Measurements from ENCODE around the gene ZNF93.
"Not testable (repeated sequence)": the region's sequence is repeated elsewhere in the genome, so short reads cannot be mapped to it uniquely, and the experiment has no call there.

The ZNF93 gene

DNA sequence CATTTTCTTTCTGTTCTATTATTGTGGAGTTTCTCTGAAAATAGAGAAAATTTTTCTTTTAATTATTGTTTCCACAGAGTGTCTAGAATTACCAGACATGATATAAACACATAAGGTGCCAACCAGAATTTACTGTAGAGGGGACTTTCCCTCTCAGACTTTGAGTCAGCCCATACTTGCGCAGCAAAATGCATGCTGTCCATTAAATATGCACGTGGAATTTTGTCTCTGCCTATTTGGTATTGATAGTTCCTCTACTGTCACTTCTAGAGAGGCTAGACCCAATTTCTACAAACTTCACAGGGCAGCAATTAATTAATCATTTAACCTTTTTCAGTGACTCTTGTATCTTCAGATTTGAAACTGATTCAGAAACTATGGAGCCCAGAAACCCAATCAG is 8.9 kb downstream of the ZNF93 start:
- Histone ChIP-seq H3K79me2 (ENCODE audit: insufficient read depth, low read depth) (no peaks in the 10 kb centered on the region), H3K27me3 (ENCODE audit: insufficient read depth, low read depth) (no peaks in the 10 kb centered on the region), H2AFZ (ENCODE audit: low read depth) (no peak overlapping the region), H3K4me2 (no peak overlapping the region), H3K36me3 (ENCODE audit: insufficient read depth) (no peaks in the 10 kb centered on the region), H3K27ac (no peak overlapping the region), H3K4me3 (IDR thresholded peaks at IDR 0.05; ENCODE audit: insufficient read depth, low read depth, low read length) (no peak overlapping the region), H3K9ac (no peak overlapping the region), H3K4me1 (ENCODE audit: low read depth, poor library complexity, severe bottlenecking) (no peaks in the 10 kb centered on the region), H4K20me1 (ENCODE audit: insufficient read depth) (no peaks in the 10 kb centered on the region)
- TF ChIP-seq, protein P1, sequence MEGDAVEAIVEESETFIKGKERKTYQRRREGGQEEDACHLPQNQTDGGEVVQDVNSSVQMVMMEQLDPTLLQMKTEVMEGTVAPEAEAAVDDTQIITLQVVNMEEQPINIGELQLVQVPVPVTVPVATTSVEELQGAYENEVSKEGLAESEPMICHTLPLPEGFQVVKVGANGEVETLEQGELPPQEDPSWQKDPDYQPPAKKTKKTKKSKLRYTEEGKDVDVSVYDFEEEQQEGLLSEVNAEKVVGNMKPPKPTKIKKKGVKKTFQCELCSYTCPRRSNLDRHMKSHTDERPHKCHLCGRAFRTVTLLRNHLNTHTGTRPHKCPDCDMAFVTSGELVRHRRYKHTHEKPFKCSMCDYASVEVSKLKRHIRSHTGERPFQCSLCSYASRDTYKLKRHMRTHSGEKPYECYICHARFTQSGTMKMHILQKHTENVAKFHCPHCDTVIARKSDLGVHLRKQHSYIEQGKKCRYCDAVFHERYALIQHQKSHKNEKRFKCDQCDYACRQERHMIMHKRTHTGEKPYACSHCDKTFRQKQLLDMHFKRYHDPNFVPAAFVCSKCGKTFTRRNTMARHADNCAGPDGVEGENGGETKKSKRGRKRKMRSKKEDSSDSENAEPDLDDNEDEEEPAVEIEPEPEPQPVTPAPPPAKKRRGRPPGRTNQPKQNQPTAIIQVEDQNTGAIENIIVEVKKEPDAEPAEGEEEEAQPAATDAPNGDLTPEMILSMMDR (conservative IDR thresholded peaks at IDR 0.05; ENCODE audit: low read depth, low read length): no peak

DNA sequence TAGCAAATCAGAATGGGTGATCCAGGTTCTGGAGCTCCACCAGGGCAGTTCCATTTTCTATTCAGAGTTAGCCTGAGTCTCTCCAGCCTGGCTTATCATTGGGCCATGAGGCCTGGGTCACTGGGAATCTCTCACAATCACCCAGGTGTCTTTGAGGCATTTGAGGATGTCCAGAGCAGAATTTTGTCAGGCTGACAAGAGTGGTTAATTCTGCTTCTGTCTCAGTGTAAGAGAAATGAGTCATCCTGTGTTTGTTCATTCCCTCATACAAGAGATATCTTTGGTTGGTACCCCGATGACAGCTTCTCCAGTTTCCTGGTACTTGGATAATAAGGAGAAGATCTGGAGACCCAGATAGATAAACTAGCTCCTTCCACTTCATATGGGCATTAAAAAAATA is 10.4 kb downstream of the ZNF93 start:
- H3K4me3 ChIP-seq (IDR thresholded peaks at IDR 0.05; ENCODE audit: insufficient read depth, low read depth, low read length): no peak overlapping the region
- H3K36me3 ChIP-seq (ENCODE audit: insufficient read depth): no peaks in the 10 kb centered on the region
- H3K79me2 ChIP-seq (ENCODE audit: insufficient read depth, low read depth): no peaks in the 10 kb centered on the region
- H4K20me1 ChIP-seq (ENCODE audit: insufficient read depth): no peaks in the 10 kb centered on the region
- no peaks in the 10 kb centered on the region for H3K4me1 ChIP-seq (ENCODE audit: low read depth, poor library complexity, severe bottlenecking)
- no peak overlapping the region for H2AFZ ChIP-seq (ENCODE audit: low read depth)
- TF ChIP-seq, protein P1 (conservative IDR thresholded peaks at IDR 0.05; ENCODE audit: low read depth, low read length): no peak
- no peak overlapping the region for H3K4me2 ChIP-seq
- H3K27me3 ChIP-seq (ENCODE audit: insufficient read depth, low read depth): no peaks in the 10 kb centered on the region
- no peak overlapping the region for H3K27ac ChIP-seq
- H3K9ac ChIP-seq: no peak overlapping the region

DNA sequence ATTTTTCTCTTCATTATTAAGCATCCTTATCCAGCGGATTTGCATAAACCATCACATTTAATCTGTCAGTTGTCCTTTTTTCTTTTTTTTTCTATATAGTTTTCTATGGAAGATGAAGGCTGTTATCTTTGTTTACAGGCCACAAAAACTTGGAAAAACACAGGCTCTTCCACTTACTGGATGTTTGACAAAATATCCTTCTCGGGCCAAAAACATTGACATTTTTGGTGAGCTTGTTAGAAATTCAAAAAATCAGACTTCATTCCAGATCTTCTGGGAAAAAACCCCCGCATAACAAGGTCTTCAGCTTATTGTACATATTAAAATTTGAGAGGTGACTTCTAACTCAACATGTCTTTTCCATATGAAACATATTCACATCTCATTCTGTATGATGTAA is 13.8 kb downstream of the ZNF93 start:
- Histone ChIP-seq H4K20me1 (ENCODE audit: insufficient read depth) (no peaks in the 10 kb centered on the region), H3K27ac (no peak overlapping the region), H2AFZ (ENCODE audit: low read depth) (no peak overlapping the region), H3K4me2 (no peak overlapping the region), H3K27me3 (ENCODE audit: insufficient read depth, low read depth) (no peaks in the 10 kb centered on the region), H3K4me1 (ENCODE audit: low read depth, poor library complexity, severe bottlenecking) (no peaks in the 10 kb centered on the region), H3K4me3 (IDR thresholded peaks at IDR 0.05; ENCODE audit: insufficient read depth, low read depth, low read length) (no peak overlapping the region), H3K36me3 (ENCODE audit: insufficient read depth) (no peaks in the 10 kb centered on the region), H3K79me2 (ENCODE audit: insufficient read depth, low read depth) (no peaks in the 10 kb centered on the region), H3K9ac (no peak overlapping the region)
- TF ChIP-seq, protein P1 (conservative IDR thresholded peaks at IDR 0.05; ENCODE audit: low read depth, low read length): no peak

DNA sequence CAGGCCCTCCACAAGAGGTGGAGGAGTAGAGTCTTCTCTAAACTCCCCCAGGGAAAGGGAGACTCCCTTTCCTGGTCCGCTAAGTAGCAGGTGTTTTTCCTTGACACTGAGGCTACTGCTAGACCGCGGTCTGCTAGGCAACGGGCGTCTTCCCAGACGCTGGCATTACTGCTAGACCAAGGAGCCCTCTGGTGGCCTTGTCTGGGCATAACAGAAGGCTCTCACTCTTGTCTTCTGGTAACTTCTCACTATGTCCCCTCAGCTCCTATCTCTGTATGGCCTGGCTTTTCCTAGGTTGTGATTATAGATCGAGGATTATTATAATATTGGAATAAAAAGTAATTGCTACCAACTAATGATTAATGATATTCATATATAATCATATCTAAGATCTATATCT is 29.7 kb downstream of the ZNF93 start:
- not testable (repeated sequence) for H3K9ac ChIP-seq; H3K4me1 ChIP-seq (ENCODE audit: low read depth, poor library complexity, severe bottlenecking); H3K79me2 ChIP-seq (ENCODE audit: insufficient read depth, low read depth); H3K27ac ChIP-seq; H3K27me3 ChIP-seq (ENCODE audit: insufficient read depth, low read depth); H2AFZ ChIP-seq (ENCODE audit: low read depth); H3K4me3 ChIP-seq (IDR thresholded peaks at IDR 0.05; ENCODE audit: insufficient read depth, low read depth, low read length); H4K20me1 ChIP-seq (ENCODE audit: insufficient read depth); H3K4me2 ChIP-seq; H3K36me3 ChIP-seq (ENCODE audit: insufficient read depth)
- TF ChIP-seq, protein P1 (conservative IDR thresholded peaks at IDR 0.05; ENCODE audit: low read depth, low read length): 0 out of 2 replicates have a peak, but pooled peaks have one; percentile 37

DNA sequence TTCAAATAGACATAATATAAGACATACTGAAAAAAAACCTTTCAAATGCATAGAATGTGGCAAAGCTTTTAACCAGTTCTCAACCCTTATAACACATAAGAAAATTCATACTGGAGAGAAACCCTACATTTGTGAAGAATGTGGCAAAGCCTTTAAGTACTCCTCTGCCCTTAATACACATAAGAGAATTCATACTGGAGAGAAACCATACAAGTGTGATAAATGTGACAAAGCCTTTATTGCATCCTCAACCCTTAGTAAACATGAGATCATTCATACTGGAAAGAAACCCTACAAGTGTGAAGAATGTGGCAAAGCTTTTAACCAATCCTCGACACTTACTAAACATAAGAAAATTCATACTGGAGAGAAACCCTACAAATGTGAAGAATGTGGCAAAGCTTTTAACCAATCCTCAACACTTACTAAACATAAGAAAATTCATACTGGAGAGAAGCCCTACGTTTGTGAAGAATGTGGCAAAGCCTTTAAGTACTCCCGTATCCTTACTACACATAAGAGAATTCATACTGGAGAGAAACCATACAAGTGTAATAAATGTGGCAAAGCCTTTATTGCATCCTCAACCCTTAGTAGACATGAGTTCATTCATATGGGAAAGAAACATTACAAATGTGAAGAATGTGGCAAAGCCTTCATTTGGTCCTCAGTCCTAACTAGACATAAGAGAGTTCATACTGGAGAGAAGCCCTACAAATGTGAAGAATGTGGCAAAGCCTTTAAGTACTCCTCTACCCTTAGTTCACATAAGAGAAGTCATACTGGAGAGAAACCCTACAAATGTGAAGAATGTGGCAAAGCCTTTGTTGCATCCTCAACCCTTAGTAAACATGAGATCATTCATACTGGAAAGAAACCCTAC is 32.9 kb downstream of the ZNF93 start:
- not testable (repeated sequence) for H2AFZ ChIP-seq (ENCODE audit: low read depth); H4K20me1 ChIP-seq (ENCODE audit: insufficient read depth); H3K4me1 ChIP-seq (ENCODE audit: low read depth, poor library complexity, severe bottlenecking); H3K4me3 ChIP-seq (IDR thresholded peaks at IDR 0.05; ENCODE audit: insufficient read depth, low read depth, low read length); H3K79me2 ChIP-seq (ENCODE audit: insufficient read depth, low read depth); H3K27me3 ChIP-seq (ENCODE audit: insufficient read depth, low read depth); H3K36me3 ChIP-seq (ENCODE audit: insufficient read depth); H3K9ac ChIP-seq; H3K4me2 ChIP-seq; H3K27ac ChIP-seq
